ENCODE data around the gene DISP3. TPM values are rescaled to one million over a fixed set of nuclear protein-coding genes. Genes with fewer than 3 reads are reported as not detected.

Gene DISP3
- total RNA-seq, 1 donor from 2014 or later, result 179 TPM

DNA sequence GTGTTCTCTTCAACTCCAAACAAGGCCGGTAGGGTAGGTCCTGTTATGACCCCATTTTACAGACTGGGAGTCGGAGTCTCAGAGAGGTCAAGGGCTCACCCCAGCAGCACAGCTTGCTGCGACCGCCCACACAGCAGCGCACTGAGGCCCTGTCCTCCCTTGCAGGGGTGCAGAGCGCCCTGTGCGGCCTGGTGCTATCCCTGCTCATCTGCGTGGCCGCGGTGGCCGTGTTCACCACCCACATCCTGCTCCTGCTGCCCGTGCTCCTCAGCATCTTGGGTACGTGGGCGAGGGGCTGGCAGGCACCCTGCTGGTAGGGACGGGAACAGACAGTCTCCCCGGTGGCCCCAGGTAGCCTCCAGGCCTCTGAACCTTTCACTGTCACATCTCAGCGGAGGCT is 55.9 kb downstream of the DISP3 start:
- H3K4me3 Mint-ChIP-seq (ENCODE audit: unreplicated experiment), result no peak overlapping the region

DNA sequence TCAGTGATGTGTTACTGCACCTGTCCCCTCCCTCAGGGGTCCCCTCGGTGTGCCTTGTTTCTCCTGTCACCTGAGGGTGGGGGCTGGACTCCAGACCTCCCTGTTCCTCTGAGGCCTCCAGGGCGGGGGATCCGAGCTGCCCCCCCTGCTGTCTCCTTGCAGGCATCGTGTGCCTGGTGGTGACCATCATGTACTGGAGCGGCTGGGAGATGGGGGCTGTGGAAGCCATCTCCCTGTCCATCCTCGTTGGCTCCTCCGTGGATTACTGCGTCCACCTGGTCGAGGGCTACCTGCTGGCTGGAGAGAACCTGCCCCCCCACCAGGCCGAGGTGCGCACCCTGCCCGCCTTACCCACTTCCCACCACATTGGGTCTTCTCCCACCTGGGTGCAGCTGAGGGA is 56.4 kb downstream of the DISP3 start:
- Mint-ChIP-seq H3K36me3 (ENCODE audit: unreplicated experiment) (no peaks in the 10 kb centered on the region), H3K27me3 (ENCODE audit: unreplicated experiment) (peaks cover 24% of the 10 kb centered on the region), H3K4me1 (ENCODE audit: low read depth, unreplicated experiment) (peaks cover 5% of the 10 kb centered on the region), H3K4me3 (ENCODE audit: unreplicated experiment) (no peak overlapping the region), H3K9me3 (ENCODE audit: unreplicated experiment) (peaks cover 24% of the 10 kb centered on the region), H3K27ac (ENCODE audit: unreplicated experiment) (no peak overlapping the region)
- no peak for DNase-seq
- no peak for TF ChIP-seq CTCF (IDR thresholded peaks at IDR 0.05; ENCODE audit: partially characterized antibody, unreplicated experiment)

More for the DNA sequence above, 55.9 kb downstream of the DISP3 start:
- H3K36me3 Mint-ChIP-seq (ENCODE audit: unreplicated experiment), result no peaks in the 10 kb centered on the region
- H3K9me3 Mint-ChIP-seq (ENCODE audit: unreplicated experiment), result peaks cover 19% of the 10 kb centered on the region
- H3K27me3 Mint-ChIP-seq (ENCODE audit: unreplicated experiment), result peaks cover 23% of the 10 kb centered on the region
- no peak overlapping the region for H3K27ac Mint-ChIP-seq (ENCODE audit: unreplicated experiment)
- H3K4me1 Mint-ChIP-seq (ENCODE audit: low read depth, unreplicated experiment), result peaks cover 5% of the 10 kb centered on the region
- no peak for TF ChIP-seq CTCF (IDR thresholded peaks at IDR 0.05; ENCODE audit: partially characterized antibody, unreplicated experiment)
- DNase-seq, result no peak

GRCh38 chr1:11535761-11536572 is 57.0 kb downstream of the DISP3 start:
- Mint-ChIP-seq H3K4me1 (ENCODE audit: low read depth, unreplicated experiment) (peaks cover 8% of the 10 kb centered on the region), H3K4me3 (ENCODE audit: unreplicated experiment) (no peak overlapping the region), H3K36me3 (ENCODE audit: unreplicated experiment) (no peaks in the 10 kb centered on the region)

DNA sequence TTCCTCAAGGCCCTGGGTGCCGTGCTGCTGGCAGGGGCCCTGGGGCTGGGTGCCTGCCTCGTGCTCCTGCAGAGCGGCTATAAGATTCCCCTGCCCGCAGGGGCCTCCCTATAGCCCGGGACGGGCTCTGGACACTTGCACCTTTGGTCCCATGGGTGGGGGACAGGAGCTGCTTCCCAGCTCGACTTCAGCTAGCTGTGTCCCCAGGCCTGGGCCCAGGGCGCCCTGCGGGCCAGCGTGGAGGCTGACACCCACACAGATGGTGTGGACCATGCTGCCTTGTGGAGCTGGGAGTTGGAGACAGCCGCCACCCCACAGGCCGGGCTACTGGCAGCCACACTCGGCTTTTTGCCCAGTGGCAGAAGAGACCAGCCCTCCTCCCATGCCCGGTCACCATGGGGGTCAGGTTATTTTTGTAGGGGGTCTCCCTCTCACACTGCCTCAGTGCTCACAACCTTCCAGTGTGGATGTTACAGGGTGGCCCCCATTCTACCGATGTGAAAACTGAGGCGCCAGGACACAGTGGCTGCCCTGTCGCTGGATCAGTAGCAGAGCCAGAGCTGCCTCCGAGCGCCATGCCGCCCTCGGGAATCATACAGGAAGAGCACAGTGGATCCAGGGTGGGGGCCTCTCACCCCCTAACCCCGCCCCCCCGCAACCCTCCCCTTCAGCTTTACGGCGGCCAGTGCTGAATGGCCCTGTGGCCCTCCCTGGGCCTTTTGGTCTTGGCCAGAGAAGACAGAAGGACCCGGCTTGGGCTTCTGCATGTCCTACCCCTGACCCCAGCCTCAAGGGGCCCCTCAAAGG is 57.8 kb downstream of the DISP3 start:
- no peaks in the 10 kb centered on the region for H3K36me3 Mint-ChIP-seq (ENCODE audit: unreplicated experiment)
- H3K9me3 Mint-ChIP-seq (ENCODE audit: unreplicated experiment), result peaks cover 32% of the 10 kb centered on the region
- peaks cover 26% of the 10 kb centered on the region for H3K27me3 Mint-ChIP-seq (ENCODE audit: unreplicated experiment)
- peaks cover 13% of the 10 kb centered on the region for H3K4me1 Mint-ChIP-seq (ENCODE audit: low read depth, unreplicated experiment)
- TF ChIP-seq CTCF (IDR thresholded peaks at IDR 0.05; ENCODE audit: partially characterized antibody, unreplicated experiment), result no peak
- no peak overlapping the region for H3K4me3 Mint-ChIP-seq (ENCODE audit: unreplicated experiment)
- no peak for DNase-seq
- H3K27ac Mint-ChIP-seq (ENCODE audit: unreplicated experiment), result no peak overlapping the region

More at GRCh38 chr1:11535761-11536572, 57.0 kb downstream of the DISP3 start:
- H3K9me3 Mint-ChIP-seq (ENCODE audit: unreplicated experiment), result peaks cover 30% of the 10 kb centered on the region
- peaks cover 23% of the 10 kb centered on the region for H3K27me3 Mint-ChIP-seq (ENCODE audit: unreplicated experiment)
- TF ChIP-seq CTCF (IDR thresholded peaks at IDR 0.05; ENCODE audit: partially characterized antibody, unreplicated experiment), result no peak
- H3K27ac Mint-ChIP-seq (ENCODE audit: unreplicated experiment), result no peak overlapping the region
- DNase-seq, result no peak
